ENCODE results near the gene MAU2.
"Not testable (repeated sequence)": the region's sequence is repeated elsewhere in the genome, so short reads cannot be mapped to it uniquely, and the experiment has no call there.

Gene MAU2

GRCh38 chr19:19385896-19386869 is 65.6 kb downstream of the MAU2 start:
- peak; percentile 13; the same call in 1 of the 2 replicates for TF ChIP-seq TAF1 (IDR thresholded peaks at IDR 0.05; ENCODE audit: low read depth, low read length)
- no peak for TF ChIP-seq PAX5 (IDR thresholded peaks at IDR 0.05; ENCODE audit: insufficient read depth, low read length, severe bottlenecking)
- TF ChIP-seq SPI1 (IDR thresholded peaks at IDR 0.05; ENCODE audit: low read depth, low read length) = 0 out of 2 replicates have a peak, but pooled peaks have one; percentile 24
- TF ChIP-seq POLR2AphosphoS5 (IDR thresholded peaks at IDR 0.05; ENCODE audit: low read depth, low read length) = no peak; the same call in 1 of the 2 replicates
- TF ChIP-seq POLR2A (IDR thresholded peaks at IDR 0.05; ENCODE audit: low read depth, low read length) = peak; percentile 56; the same call in 1 of the 2 replicates
- TF ChIP-seq POU2F2 (IDR thresholded peaks at IDR 0.05; ENCODE audit: low read depth, low read length) = no peak
- no peak for DNase-seq (ENCODE audit: insufficient read length, low spot score)
- FAIRE-seq = no peak

- DNase-seq (ENCODE audit: insufficient read length, low spot score) (no peak), FAIRE-seq (no peak)
- TF ChIP-seq POLR2A (IDR thresholded peaks at IDR 0.05; ENCODE audit: low read depth, low read length) (no peak), PAX5 (IDR thresholded peaks at IDR 0.05; ENCODE audit: insufficient read depth, low read length, severe bottlenecking) (no peak), SPI1 (IDR thresholded peaks at IDR 0.05; ENCODE audit: low read depth, low read length) (no peak), TAF1 (IDR thresholded peaks at IDR 0.05; ENCODE audit: low read depth, low read length) (no peak), POU2F2 (IDR thresholded peaks at IDR 0.05; ENCODE audit: low read depth, low read length) (no peak), POLR2AphosphoS5 (IDR thresholded peaks at IDR 0.05; ENCODE audit: low read depth, low read length) (no peak)
These were observed 66.5 kb downstream of the MAU2 start for GRCh38 chr19:19387108-19387507.

GRCh38 chr19:19388568-19389555 is 68.2 kb downstream of the MAU2 start:
- FAIRE-seq (no peak), DNase-seq (ENCODE audit: insufficient read length, low spot score) (no peak)
- TF ChIP-seq PAX5 (IDR thresholded peaks at IDR 0.05; ENCODE audit: insufficient read depth, low read length, severe bottlenecking) (no peak), SPI1 (IDR thresholded peaks at IDR 0.05; ENCODE audit: low read depth, low read length) (no peak), POU2F2 (IDR thresholded peaks at IDR 0.05; ENCODE audit: low read depth, low read length) (no peak), POLR2A (IDR thresholded peaks at IDR 0.05; ENCODE audit: low read depth, low read length) (no peak), TAF1 (IDR thresholded peaks at IDR 0.05; ENCODE audit: low read depth, low read length) (no peak), POLR2AphosphoS5 (IDR thresholded peaks at IDR 0.05; ENCODE audit: low read depth, low read length) (no peak)

- DNase-seq (ENCODE audit: insufficient read length, low spot score); FAIRE-seq: not testable (repeated sequence)
These were observed 69.1 kb downstream of the MAU2 start for GRCh38 chr19:19389683-19390082.

GRCh38 chr19:19394333-19394732 is 73.7 kb downstream of the MAU2 start:
- not testable (repeated sequence) for DNase-seq (ENCODE audit: insufficient read length, low spot score); FAIRE-seq

- no peak for DNase-seq (ENCODE audit: insufficient read length, low spot score)
- peak; percentile 56 for FAIRE-seq
- TF ChIP-seq POLR2AphosphoS5 (IDR thresholded peaks at IDR 0.05; ENCODE audit: low read depth, low read length) = no peak
- TF ChIP-seq POU2F2 (IDR thresholded peaks at IDR 0.05; ENCODE audit: low read depth, low read length) = no peak
- no peak for TF ChIP-seq PAX5 (IDR thresholded peaks at IDR 0.05; ENCODE audit: insufficient read depth, low read length, severe bottlenecking)
- TF ChIP-seq POLR2A (IDR thresholded peaks at IDR 0.05; ENCODE audit: low read depth, low read length) = no peak
- TF ChIP-seq SPI1 (IDR thresholded peaks at IDR 0.05; ENCODE audit: low read depth, low read length) = no peak
- no peak for TF ChIP-seq TAF1 (IDR thresholded peaks at IDR 0.05; ENCODE audit: low read depth, low read length)
These were observed 79.3 kb downstream of the MAU2 start for GRCh38 chr19:19399733-19400433.

GRCh38 chr19:19402656-19403372 is 82.2 kb downstream of the MAU2 start:
- FAIRE-seq (no peak), DNase-seq (ENCODE audit: insufficient read length, low spot score) (no peak)
- TF ChIP-seq POLR2A (IDR thresholded peaks at IDR 0.05; ENCODE audit: low read depth, low read length) = no peak
- TF ChIP-seq POLR2AphosphoS5 (IDR thresholded peaks at IDR 0.05; ENCODE audit: low read depth, low read length) = no peak
- no peak for TF ChIP-seq SPI1 (IDR thresholded peaks at IDR 0.05; ENCODE audit: low read depth, low read length)
- no peak for TF ChIP-seq PAX5 (IDR thresholded peaks at IDR 0.05; ENCODE audit: insufficient read depth, low read length, severe bottlenecking)
- TF ChIP-seq TAF1 (IDR thresholded peaks at IDR 0.05; ENCODE audit: low read depth, low read length) = no peak
- TF ChIP-seq POU2F2 (IDR thresholded peaks at IDR 0.05; ENCODE audit: low read depth, low read length) = no peak

GRCh38 chr19:19403373-19403901 is 82.8 kb downstream of the MAU2 start:
- no peak for TF ChIP-seq POLR2A (IDR thresholded peaks at IDR 0.05; ENCODE audit: low read depth, low read length)
- no peak for DNase-seq (ENCODE audit: insufficient read length, low spot score)
- FAIRE-seq = no peak

Data from GM12891 (cell line).